ENCODE data around the gene WSB1. TPM values are rescaled to one million over a fixed set of nuclear protein-coding genes. Genes with fewer than 3 reads are reported as not detected.

Gene WSB1
- total and polyA plus RNA-seq, 10 of the 15 experiments (the other 5 are each of a cell fraction or from before 2014, with no cell fraction given) = 26.6 to 458 (median 101) TPM

GRCh38 chr17:27341041-27341471 is 47.1 kb downstream of the WSB1 start (continued):
- TF ChIP-seq ZZZ3 (IDR thresholded peaks at IDR 0.05; ENCODE audit: control insufficient read depth, insufficient read length, low read depth) = no peak
- no peak for TF ChIP-seq CHD2 (IDR thresholded peaks at IDR 0.05; ENCODE audit: borderline replicate concordance, low read depth, low read length)
- no peak for TF ChIP-seq BHLHE40 (IDR thresholded peaks at IDR 0.05; ENCODE audit: borderline replicate concordance in 1 of 2, low read depth in 2 of 2, low read length in 1 of 2)
- TF ChIP-seq, protein P1, sequence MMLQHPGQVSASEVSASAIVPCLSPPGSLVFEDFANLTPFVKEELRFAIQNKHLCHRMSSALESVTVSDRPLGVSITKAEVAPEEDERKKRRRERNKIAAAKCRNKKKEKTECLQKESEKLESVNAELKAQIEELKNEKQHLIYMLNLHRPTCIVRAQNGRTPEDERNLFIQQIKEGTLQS (IDR thresholded peaks at IDR 0.05; ENCODE audit: borderline replicate concordance, extremely low read depth, low read depth, low read length) = no peak
- no peak for TF ChIP-seq PAX8 (IDR thresholded peaks at IDR 0.05)
- TF ChIP-seq, protein P2, sequence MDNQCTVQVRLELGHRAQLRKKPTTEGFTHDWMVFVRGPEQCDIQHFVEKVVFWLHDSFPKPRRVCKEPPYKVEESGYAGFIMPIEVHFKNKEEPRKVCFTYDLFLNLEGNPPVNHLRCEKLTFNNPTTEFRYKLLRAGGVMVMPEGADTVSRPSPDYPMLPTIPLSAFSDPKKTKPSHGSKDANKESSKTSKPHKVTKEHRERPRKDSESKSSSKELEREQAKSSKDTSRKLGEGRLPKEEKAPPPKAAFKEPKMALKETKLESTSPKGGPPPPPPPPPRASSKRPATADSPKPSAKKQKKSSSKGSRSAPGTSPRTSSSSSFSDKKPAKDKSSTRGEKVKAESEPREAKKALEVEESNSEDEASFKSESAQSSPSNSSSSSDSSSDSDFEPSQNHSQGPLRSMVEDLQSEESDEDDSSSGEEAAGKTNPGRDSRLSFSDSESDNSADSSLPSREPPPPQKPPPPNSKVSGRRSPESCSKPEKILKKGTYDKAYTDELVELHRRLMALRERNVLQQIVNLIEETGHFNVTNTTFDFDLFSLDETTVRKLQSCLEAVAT (IDR thresholded peaks at IDR 0.05) = no peak
- no peak for TF ChIP-seq TARDBP (IDR thresholded peaks at IDR 0.05; ENCODE audit: borderline replicate concordance)
- no peak for TF ChIP-seq SUPT20H (IDR thresholded peaks at IDR 0.05; ENCODE audit: borderline replicate concordance, control insufficient read depth, low read depth, low read length)
- TF ChIP-seq WRNIP1 (IDR thresholded peaks at IDR 0.05; ENCODE audit: borderline replicate concordance, low read depth, low read length) = no peak
- TF ChIP-seq, protein P3, sequence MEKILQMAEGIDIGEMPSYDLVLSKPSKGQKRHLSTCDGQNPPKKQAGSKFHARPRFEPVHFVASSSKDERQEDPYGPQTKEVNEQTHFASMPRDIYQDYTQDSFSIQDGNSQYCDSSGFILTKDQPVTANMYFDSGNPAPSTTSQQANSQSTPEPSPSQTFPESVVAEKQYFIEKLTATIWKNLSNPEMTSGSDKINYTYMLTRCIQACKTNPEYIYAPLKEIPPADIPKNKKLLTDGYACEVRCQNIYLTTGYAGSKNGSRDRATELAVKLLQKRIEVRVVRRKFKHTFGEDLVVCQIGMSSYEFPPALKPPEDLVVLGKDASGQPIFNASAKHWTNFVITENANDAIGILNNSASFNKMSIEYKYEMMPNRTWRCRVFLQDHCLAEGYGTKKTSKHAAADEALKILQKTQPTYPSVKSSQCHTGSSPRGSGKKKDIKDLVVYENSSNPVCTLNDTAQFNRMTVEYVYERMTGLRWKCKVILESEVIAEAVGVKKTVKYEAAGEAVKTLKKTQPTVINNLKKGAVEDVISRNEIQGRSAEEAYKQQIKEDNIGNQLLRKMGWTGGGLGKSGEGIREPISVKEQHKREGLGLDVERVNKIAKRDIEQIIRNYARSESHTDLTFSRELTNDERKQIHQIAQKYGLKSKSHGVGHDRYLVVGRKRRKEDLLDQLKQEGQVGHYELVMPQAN (conservative IDR thresholded peaks at IDR 0.05) = no peak

Measured in GM12878 (cell line).